Neural crest cell (in vitro differentiated cells): ENCODE measurements around the gene HES5. TPM values are rescaled to one million over a fixed set of nuclear protein-coding genes. Genes with fewer than 3 reads are reported as not detected.
A peak's percentile ranks its signal among the peaks of the same experiment; 100 is the strongest.
"Not testable (repeated sequence)": the region's sequence is repeated elsewhere in the genome, so short reads cannot be mapped to it uniquely, and the experiment has no call there.

Experiments
- DNase-seq: peaks from one replicate; pipeline ENCODE4 v3.0.0; 2021; ENCODE audit warnings: low read depth, mixed read lengths, low spot score
- H3K27ac Mint-ChIP-seq: one replicate; pipeline ENCODE4 v1.8.0; 2021; ENCODE audit warnings: mild to moderate bottlenecking, mixed read lengths; ENCODE audit not compliant: unreplicated experiment
- H3K27me3 Mint-ChIP-seq: 2 replicates; pipeline ENCODE4 v1.8.0; 2021; ENCODE audit warnings: low read depth, mild to moderate bottlenecking, mixed read lengths
- H3K36me3 Mint-ChIP-seq: 2 replicates; pipeline ENCODE4 v1.8.0; 2021; ENCODE audit warnings: low read depth, mild to moderate bottlenecking, mixed read lengths
- H3K4me1 Mint-ChIP-seq: 2 replicates; pipeline ENCODE4 v1.8.0; 2021; ENCODE audit warnings: mixed read lengths
- H3K4me3 Mint-ChIP-seq: one replicate; pipeline ENCODE4 v1.8.0; 2021; ENCODE audit warnings: mild to moderate bottlenecking, mixed read lengths
- H3K9me3 Mint-ChIP-seq: 2 replicates; pipeline ENCODE4 v1.8.0; 2021; ENCODE audit warnings: mixed read lengths
- long read RNA-seq: library from polyadenylated mRNA; unstranded; transcript quantifications from one replicate; pipeline ENCODE4 v2.0.0, GENCODE V29; 2020
- total RNA-seq: library from RNA; stranded (reverse); gene quantifications from 2 replicates; pipeline ENCODE4 v1.2.1, GENCODE V29; 2021
- TF ChIP-seq, protein P1 (sequence below): fragments of 200-600 bp; sonication (generic); conservative IDR thresholded peaks from 2 replicates; pipeline ENCODE4 v1.5.0; 2021; ENCODE audit warnings: antibody characterized with exemption, mild to moderate bottlenecking

The HES5 gene, protein sequence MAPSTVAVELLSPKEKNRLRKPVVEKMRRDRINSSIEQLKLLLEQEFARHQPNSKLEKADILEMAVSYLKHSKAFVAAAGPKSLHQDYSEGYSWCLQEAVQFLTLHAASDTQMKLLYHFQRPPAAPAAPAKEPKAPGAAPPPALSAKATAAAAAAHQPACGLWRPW
- 90.9 and 92.2 TPM in 2 replicates for total RNA-seq
- long read RNA-seq: 0 reads

DNA sequence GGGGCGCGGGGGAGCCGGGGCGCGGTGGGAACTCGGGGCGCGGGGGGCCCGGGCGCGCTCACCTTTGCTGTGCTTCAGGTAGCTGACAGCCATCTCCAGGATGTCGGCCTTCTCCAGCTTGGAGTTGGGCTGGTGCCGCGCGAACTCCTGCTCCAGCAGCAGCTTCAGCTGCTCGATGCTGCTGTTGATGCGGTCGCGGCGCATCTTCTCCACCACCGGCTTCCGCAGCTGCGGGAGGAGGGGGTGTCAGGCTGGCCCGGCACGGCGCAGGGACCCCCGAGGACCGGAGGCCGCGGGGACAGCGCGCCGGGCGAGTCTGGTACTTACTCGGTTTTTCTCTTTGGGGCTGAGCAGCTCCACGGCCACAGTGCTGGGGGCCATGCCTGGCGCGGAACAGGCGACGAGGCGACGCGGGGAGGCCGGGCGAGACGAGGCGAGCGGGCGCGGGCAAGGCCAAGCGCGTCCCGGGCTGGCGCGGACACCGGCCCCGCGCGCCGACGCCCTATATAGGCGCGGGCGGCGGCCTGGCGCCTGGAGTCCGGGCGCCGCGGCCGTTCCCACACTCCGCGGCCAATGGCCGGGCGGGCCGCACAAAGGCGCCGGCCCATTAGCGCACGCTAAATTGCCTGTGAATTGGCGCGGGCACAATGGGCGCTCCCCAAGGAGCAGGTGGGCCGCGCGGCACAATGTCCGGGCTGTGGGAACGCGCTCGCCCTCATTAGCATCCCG, at the start of gene HES5:
TSS of gene HES5 (minus strand) at position 480 of the 729 bp plus-strand sequence. CDS start at position 381, 99 bp downstream.
- no peaks in the 10 kb centered on the region for H3K36me3 Mint-ChIP-seq
- peaks cover 61% of the 10 kb centered on the region for H3K27me3 Mint-ChIP-seq
- H3K4me1 Mint-ChIP-seq: peaks cover 37% of the 10 kb centered on the region

DNA sequence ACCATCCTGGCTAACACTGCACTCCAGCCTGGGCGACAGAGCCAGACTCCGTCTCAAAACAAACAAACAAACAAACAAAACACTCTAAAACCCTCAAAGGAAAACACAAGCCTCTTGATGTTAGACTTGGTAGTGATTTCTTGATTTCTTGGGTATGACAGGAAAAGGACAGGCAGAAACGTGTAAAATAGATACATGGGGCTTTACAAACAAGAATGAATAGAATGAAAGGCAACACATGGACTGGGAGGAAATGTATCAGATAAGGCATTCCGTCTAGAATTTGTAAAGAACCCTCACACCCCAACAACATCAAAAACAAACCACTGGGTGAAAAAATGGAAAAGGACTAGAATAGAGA, 48.7 kb upstream of the HES5 start:
- TF ChIP-seq, protein P1, sequence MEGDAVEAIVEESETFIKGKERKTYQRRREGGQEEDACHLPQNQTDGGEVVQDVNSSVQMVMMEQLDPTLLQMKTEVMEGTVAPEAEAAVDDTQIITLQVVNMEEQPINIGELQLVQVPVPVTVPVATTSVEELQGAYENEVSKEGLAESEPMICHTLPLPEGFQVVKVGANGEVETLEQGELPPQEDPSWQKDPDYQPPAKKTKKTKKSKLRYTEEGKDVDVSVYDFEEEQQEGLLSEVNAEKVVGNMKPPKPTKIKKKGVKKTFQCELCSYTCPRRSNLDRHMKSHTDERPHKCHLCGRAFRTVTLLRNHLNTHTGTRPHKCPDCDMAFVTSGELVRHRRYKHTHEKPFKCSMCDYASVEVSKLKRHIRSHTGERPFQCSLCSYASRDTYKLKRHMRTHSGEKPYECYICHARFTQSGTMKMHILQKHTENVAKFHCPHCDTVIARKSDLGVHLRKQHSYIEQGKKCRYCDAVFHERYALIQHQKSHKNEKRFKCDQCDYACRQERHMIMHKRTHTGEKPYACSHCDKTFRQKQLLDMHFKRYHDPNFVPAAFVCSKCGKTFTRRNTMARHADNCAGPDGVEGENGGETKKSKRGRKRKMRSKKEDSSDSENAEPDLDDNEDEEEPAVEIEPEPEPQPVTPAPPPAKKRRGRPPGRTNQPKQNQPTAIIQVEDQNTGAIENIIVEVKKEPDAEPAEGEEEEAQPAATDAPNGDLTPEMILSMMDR: peak; percentile 1
- Mint-ChIP-seq H3K9me3 (no peaks in the 10 kb centered on the region), H3K36me3 (no peaks in the 10 kb centered on the region), H3K27me3 (peaks cover 10% of the 10 kb centered on the region), H3K4me3 (peak overlapping the region; percentile 20), H3K27ac (no peak overlapping the region), H3K4me1 (no peaks in the 10 kb centered on the region)
- DNase-seq: no peak

More for the DNA sequence above, at the start of gene HES5:
- peak within 1 kb of the TSS; percentile 98 for H3K4me3 Mint-ChIP-seq
- no peaks in the 10 kb centered on the region for H3K9me3 Mint-ChIP-seq
- no peak within 1 kb of the TSS for H3K27ac Mint-ChIP-seq
- DNase-seq: peak; percentile 66
- TF ChIP-seq, protein P1: no peak

DNA sequence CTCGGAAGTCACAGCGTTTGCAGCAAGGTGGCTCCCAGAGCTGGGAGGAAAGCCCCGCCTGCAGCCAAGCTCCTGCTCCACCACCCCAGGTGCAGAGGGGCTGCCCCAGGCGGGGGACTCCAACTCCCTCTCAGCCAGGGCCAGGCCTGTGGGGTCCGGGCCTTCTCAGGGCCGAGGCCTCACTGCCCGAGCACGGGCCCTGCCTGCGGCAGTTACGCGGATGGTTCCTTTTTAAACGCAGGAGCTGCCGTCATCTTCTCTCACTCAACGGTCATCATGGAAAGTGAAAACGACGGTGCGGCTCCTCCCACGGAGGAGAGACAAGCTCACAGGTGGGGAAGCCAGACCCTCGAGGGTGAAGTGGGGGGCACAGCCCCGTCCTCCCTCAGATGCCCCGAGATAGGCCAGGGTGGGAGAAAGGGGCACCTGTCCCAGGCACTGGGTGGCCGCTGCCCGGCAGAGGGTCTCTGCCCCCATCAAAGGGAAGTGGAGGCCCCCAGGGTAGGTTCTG, 47.6 kb upstream of the HES5 start:
- not testable (repeated sequence) for H3K9me3 Mint-ChIP-seq, H3K27ac Mint-ChIP-seq, H3K4me1 Mint-ChIP-seq, DNase-seq, H3K36me3 Mint-ChIP-seq, H3K4me3 Mint-ChIP-seq
- H3K27me3 Mint-ChIP-seq: peaks cover 10% of the 10 kb centered on the region

DNA sequence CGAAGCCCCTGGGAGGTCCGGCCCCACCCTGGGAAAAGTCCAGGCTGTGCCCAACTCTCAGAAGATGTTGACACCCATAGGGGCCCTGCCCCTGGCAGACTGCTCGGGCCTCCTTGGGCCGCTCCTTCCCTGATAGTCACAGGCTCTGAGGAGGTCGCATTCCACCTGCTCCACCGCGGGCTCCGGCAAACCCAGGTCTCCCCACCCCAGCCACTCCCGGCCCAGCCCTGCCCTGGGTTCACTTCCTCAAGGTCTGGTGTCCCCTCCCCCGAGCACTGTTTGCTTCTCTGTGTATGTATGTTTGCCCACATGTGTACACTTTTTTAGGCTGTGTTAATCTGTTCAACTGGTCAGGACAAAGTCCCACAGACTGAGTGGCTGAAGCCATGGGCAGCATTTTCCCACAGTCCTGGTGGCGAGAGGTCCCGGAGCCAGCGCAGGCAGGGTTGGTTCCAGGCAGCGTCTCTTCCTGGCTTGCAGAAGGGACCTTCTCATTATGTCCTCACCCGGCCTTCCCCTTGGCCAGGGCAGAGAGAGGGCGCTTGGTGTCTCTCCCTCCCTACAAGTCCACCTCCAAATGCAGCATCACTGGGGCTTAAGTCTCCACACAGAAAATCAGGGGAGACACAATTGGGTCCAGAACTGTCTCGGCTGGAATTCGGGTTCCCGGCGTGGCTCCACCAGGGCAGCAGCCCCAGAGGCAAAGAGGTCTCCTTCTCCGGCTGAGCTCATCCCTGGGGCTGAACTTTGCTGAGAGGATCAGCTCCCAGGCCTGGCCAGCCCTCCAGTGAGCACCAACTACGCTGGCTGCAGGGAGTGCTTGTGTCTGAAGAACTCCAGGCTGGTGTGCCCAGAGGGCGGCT, 46.0 kb upstream of the HES5 start:
- H3K9me3 Mint-ChIP-seq: no peaks in the 10 kb centered on the region
- TF ChIP-seq, protein P1: no peak
- no peak overlapping the region for H3K4me3 Mint-ChIP-seq
- DNase-seq: no peak
- peaks cover 2% of the 10 kb centered on the region for H3K27me3 Mint-ChIP-seq
- no peaks in the 10 kb centered on the region for H3K36me3 Mint-ChIP-seq
- no peaks in the 10 kb centered on the region for H3K4me1 Mint-ChIP-seq
- H3K27ac Mint-ChIP-seq: no peak overlapping the region

DNA sequence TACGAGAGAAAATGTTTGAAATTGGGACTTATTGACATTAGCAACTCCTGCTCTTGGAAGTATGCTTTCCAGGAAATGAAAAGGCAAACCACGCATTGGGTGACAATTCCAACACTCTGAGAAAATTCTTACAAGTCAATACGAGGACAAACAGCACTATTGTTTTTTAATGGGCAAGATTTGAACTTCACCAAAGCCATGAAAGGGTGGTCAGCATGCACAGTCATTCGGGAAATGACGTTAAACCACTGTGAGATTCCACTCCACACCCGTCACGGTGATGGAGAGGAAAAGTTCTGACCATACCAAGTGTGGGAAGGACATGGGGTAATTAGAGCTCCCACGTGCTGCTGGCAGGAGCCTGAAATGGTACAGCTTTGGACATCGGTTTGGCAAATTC, 44.3 kb upstream of the HES5 start:
- no peak overlapping the region for H3K27ac Mint-ChIP-seq
- H3K27me3 Mint-ChIP-seq: peaks cover 2% of the 10 kb centered on the region
- no peak overlapping the region for H3K4me3 Mint-ChIP-seq
- TF ChIP-seq, protein P1: no peak
- no peaks in the 10 kb centered on the region for H3K36me3 Mint-ChIP-seq
- no peaks in the 10 kb centered on the region for H3K4me1 Mint-ChIP-seq
- no peaks in the 10 kb centered on the region for H3K9me3 Mint-ChIP-seq
- DNase-seq: no peak
